ENCODE data around the gene CD7. TPM values are rescaled to one million over a fixed set of nuclear protein-coding genes. Genes with fewer than 3 reads are reported as not detected.

CD7 gene
- polyA plus RNA-seq, 3 donors: 0.34 to 0.42 (median 0.40) TPM

GRCh38 chr17:82319619-82320062 is 2.2 kb upstream of the CD7 start:
- no peak for DNase-seq (ENCODE audit: extremely low read depth in 1 of 11, low read depth in 9 of 11, low spot score in 4 of 11)

DNA sequence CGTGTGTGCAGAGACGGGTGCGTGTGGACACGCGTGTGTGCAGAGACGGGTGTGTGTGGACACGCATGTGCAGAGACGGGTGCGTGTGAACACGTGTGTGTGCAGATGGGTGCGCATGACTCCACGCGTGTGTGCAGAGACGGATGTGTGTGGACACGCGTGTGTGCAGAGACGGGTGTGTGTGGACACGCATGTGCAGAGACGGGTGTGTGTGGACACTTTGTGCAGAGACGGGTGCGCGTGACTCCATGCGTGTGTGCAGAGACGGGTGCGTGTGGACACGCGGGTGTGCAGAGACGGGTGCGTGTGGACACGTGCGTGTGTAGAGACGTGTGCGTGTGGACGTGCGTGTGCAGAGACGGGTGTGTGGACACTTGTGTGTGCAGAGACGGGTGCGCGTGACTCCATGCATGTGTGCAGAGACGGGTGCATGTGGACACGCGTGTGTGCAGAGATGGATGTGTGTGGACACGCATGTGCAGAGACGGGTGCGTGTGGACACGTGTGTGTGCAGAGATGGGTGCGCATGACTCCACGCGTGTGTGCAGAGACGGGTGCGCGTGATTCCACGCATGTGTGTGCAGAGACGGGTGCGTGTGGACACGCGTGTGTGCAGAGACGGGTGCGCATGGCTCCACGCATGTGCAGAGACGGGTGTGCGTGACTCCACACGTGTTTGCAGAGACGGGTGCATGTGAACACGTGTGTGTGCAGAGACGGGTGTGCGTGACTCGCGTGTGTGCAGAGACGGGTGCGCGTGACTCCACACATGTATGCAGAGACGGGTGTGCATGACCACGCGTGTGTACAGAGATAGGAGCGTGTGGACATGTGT is 1.6 kb upstream of the CD7 start:
- DNase-seq (ENCODE audit: extremely low read depth in 1 of 11, low read depth in 9 of 11, low spot score in 4 of 11): no peak

GRCh38 chr17:82318169-82318498 is 726 bp upstream of the CD7 start:
- DNase-seq (ENCODE audit: extremely low read depth in 1 of 11, low read depth in 9 of 11, low spot score in 4 of 11): no peak

GRCh38 chr17:82316651-82317393 is 586 bp downstream of the CD7 start:
- DNase-seq (ENCODE audit: extremely low read depth in 1 of 11, low read depth in 9 of 11, low spot score in 4 of 11): no peak

DNA sequence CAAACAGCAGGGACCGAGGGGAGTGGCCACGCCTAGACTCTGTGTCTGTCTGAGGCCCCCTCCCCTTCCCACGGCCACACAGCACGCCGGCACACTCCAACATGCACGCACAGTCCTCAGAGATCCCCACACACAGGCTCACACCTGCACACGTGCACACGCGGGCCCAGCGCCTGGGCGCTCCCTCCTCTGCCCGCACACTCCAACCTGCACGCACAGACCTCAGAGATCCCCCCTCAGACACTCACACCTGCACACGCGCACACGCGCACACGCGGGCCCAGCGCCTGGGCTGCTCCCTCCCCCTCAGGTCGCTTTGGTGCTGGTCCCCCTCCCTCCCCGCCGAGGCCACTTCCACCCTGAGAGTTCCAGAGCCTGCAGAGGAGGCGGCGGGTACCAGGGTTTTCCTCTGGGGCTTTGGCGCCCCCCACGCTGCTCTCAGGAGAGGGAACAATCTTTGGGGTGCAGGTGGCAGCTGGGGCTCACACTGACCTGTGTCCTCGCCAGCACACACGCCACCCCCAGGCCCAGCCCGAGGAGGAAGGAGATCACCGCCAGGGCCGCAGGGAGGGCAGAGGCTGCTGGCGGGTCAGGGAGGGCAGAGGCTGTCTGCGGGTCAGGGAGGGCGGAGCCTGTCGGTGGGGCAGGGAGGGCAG is 1.6 kb downstream of the CD7 start:
- DNase-seq (ENCODE audit: extremely low read depth in 1 of 11, low read depth in 9 of 11, low spot score in 4 of 11): no peak

- no peak for DNase-seq (ENCODE audit: extremely low read depth in 1 of 11, low read depth in 9 of 11, low spot score in 4 of 11)
These were observed 2.4 kb downstream of the CD7 start for GRCh38 chr17:82314727-82315605.

DNA sequence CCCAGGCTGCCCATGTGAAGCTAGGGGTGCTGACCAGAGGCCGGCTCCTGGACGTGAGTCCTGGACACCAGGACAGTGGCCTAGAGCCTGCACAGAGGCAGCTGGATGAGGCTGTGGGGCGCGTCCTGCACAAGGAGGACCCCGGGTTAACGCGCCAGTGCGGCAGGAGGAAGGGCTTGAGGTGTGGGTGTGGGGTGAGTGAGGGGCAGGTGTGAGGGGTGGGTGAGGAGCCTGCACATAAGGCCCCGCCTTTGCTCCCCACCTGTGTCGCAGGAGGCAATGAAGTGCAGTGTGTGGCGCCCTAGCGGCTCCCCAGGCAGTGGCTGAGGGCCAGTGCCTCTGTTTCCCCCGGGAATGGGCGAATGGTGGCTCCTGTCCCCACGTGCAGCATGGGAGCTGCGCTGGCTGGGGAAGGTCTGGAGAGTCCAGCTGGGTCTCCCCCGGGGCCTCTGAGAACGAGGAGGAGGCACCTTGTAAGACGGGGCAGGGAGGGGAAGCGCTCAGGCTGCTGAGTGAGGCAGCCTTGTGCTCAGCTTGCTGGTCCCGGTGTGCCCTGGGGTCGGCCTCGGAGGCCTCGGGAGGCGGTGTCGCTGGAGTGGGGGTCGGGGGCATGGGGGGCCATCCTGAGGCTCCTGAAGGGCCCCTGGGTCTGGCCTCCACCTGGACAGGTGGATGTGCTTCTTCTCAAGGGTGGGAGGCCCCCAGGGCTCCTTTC is 3.2 kb downstream of the CD7 start:
- no peak for DNase-seq (ENCODE audit: extremely low read depth in 1 of 11, low read depth in 9 of 11, low spot score in 4 of 11)

DNA sequence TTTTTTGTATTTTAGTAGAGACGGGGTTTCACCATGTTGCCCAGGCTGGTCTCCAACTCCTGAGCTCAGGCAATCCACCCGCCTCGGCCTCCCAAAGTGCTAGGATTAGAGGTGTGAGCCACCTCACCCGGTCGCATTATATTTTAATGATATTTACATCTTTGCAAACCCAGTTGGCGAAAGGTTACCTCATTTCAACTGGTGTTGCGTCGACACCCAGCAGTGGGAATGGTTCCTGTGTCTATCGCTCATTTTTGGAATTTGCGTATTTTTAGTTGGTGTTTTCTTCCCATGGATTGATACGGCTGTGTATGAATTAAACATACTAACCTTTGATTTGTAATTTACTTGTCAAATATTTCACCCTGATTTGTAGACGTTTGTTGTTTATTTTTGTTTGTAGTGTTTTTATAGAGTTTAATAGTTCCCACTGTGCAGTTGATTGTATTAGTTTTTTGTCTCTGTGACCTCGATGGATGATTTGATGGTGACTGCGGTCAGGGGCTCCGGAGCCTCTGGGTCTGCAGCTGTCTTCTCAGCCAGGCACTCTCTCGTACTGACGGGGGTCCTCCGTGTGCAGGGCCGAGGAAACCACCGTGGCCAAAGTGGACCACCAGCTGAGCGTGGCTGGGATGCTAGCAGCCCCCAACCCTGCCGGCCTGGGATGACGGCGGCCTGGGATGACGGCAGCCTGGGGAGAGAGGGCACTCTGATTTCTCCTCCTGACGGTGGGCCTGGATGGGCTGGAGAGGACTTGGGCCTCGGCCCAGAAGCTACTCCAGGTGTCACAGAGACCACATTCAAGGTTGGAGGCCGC is 4.0 kb downstream of the CD7 start:
- DNase-seq (ENCODE audit: extremely low read depth in 1 of 11, low read depth in 9 of 11, low spot score in 4 of 11): no peak

GRCh38 chr17:82311971-82312370 is 5.4 kb downstream of the CD7 start:
- DNase-seq (ENCODE audit: extremely low read depth in 1 of 11, low read depth in 9 of 11, low spot score in 4 of 11): no peak

DNA sequence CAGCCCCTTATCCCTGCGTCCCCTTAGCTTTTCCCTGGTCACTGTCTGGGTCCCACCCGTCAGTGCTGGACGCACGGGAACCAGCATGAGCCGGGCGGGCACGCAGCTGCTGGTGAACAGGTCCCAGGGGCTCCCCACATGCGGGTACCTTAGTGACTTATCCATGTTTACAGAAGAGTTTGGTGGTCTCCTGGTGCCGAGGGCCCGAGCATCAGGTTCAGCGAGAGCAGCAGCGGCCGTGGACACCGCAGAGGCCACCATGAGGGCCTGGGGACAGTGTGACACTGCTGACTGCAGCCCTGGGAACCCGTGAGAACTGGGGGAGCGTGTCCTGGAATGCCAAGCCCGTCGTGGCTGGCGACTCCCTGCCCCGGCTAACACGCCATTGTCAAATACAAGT is 6.5 kb downstream of the CD7 start:
- no peak for DNase-seq (ENCODE audit: extremely low read depth in 1 of 11, low read depth in 9 of 11, low spot score in 4 of 11)

DNA sequence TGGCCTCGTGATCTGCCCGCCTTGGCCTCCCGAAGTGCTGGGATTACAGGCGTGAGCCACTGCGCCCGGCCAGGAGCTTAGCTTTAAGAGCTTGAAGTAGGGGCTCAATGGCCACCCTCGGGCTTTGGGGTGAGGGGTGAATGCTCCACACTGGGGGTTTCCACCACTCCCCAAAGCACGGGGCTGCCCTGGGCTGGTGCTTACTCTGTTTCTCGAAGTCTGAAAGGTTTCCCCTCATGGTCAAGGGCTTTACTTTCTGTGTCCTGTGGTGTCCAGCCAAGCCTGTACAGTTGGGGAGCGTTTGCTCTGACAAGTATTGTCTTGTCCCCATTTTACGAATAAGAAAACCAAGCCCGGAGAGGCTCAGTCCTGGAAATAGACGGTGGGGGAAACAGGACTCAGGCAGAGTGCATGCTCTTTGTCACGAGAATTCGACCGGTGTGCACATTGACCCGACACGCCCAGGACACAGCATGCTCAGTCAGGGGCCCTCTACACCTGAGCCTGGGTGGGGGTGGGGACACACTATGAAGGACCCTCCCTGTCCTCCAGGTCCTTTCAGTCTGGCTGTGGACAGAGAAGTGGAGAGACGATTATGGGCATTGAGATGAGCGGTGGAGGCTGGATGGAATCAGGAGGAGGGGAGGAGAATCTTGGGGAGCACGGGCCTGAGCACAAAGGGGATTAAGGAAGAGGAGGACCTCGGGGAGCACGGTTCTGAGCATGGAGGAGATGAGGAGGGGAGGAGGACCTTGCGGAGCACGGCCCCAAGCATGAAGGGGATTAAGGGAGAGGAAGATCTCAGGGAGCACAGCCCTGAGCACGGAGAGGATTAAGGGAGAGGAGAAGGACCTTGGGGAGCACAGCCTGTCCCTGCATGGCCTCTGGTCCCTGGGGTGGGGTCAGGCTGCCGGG is 7.5 kb downstream of the CD7 start:
- DNase-seq (ENCODE audit: extremely low read depth in 1 of 11, low read depth in 9 of 11, low spot score in 4 of 11): no peak

- DNase-seq (ENCODE audit: extremely low read depth in 1 of 11, low read depth in 9 of 11, low spot score in 4 of 11): no peak
These were observed 11.6 kb downstream of the CD7 start for GRCh38 chr17:82305727-82306300.

- DNase-seq (ENCODE audit: extremely low read depth in 1 of 11, low read depth in 9 of 11, low spot score in 4 of 11): no peak
These were observed 12.3 kb downstream of the CD7 start for GRCh38 chr17:82304826-82305726.

GRCh38 chr17:82303944-82304808 is 13.2 kb downstream of the CD7 start:
- no peak for DNase-seq (ENCODE audit: extremely low read depth in 1 of 11, low read depth in 9 of 11, low spot score in 4 of 11)

All from renal cortex interstitium (tissue), 11 donors.